Activated CD4-positive, CD25-positive, alpha-beta regulatory T cell treated with anti-CD3 and anti-CD28 coated beads, Interleukin-2, amount 50 U/mL, for 24 hours (primary cell): Measurements from ENCODE around the gene URGCP.
"Not testable (repeated sequence)": the region's sequence is repeated elsewhere in the genome, so short reads cannot be mapped to it uniquely, and the experiment has no call there.

Experiments
- ATAC-seq, 2 donors: fragments of 150-1000 bp; cut with Tn5 transposase; one replicate each; pipeline ENCODE4 v1.10.0; 2021; ENCODE audit warnings: mild to moderate bottlenecking in 1 of 2, moderate library complexity in 1 of 2

The URGCP gene

GRCh38 chr7:43915907-43916306 lies 9.5 kb upstream of the URGCP start:
- no peak for ATAC-seq

- ATAC-seq, result no peak
These were observed 8.4 kb upstream of the URGCP start for GRCh38 chr7:43914795-43915194.

- peak; percentile 16 to 17 for ATAC-seq
These were observed 453 bp downstream of the URGCP start for GRCh38 chr7:43905956-43906330.

- no peak for ATAC-seq
These were observed 1.0 kb downstream of the URGCP start for GRCh38 chr7:43905209-43905946.

GRCh38 chr7:43904533-43905208 lies 1.7 kb downstream of the URGCP start:
- peak; percentile 46 to 50 for ATAC-seq

- no peak for ATAC-seq
These were observed 3.8 kb downstream of the URGCP start for GRCh38 chr7:43902542-43903054.

GRCh38 chr7:43898571-43898970 lies 7.8 kb downstream of the URGCP start:
- not testable (repeated sequence) for ATAC-seq

GRCh38 chr7:43895847-43896415 lies 10.5 kb downstream of the URGCP start:
- no peak for ATAC-seq

- ATAC-seq, result no peak
These were observed 15.1 kb downstream of the URGCP start for GRCh38 chr7:43891069-43891955.

- ATAC-seq, result no peak
These were observed 15.9 kb downstream of the URGCP start for GRCh38 chr7:43890468-43890867.

- peak; percentile 67 to 94 for ATAC-seq
These were observed 17.1 kb downstream of the URGCP start for GRCh38 chr7:43888993-43889945.

- ATAC-seq, result no peak
These were observed 21.8 kb downstream of the URGCP start for GRCh38 chr7:43884617-43885016.

GRCh38 chr7:43884209-43884608 lies 22.2 kb downstream of the URGCP start:
- no peak for ATAC-seq

- ATAC-seq, result no peak
These were observed 25.8 kb downstream of the URGCP start for GRCh38 chr7:43880596-43880995.

GRCh38 chr7:43879477-43879876 lies 26.9 kb downstream of the URGCP start:
- no peak for ATAC-seq

- no peak for ATAC-seq
These were observed 27.5 kb downstream of the URGCP start for GRCh38 chr7:43878867-43879266.

- ATAC-seq, result no peak
These were observed 28.2 kb downstream of the URGCP start for GRCh38 chr7:43877968-43878864.

GRCh38 chr7:43876976-43877745 lies 29.2 kb downstream of the URGCP start:
- ATAC-seq, result no peak

- ATAC-seq, result no peak
These were observed 30.2 kb downstream of the URGCP start for GRCh38 chr7:43876241-43876640.

- ATAC-seq, result no peak
These were observed 33.1 kb downstream of the URGCP start for GRCh38 chr7:43873300-43873699.
